ENCODE results near the gene CTIF. TPM values are rescaled to one million over a fixed set of nuclear protein-coding genes. Genes with fewer than 3 reads are reported as not detected.

Gene CTIF
- total RNA-seq, 2 donors from 2014 or later = 30.6 to 61.2 TPM

DNA sequence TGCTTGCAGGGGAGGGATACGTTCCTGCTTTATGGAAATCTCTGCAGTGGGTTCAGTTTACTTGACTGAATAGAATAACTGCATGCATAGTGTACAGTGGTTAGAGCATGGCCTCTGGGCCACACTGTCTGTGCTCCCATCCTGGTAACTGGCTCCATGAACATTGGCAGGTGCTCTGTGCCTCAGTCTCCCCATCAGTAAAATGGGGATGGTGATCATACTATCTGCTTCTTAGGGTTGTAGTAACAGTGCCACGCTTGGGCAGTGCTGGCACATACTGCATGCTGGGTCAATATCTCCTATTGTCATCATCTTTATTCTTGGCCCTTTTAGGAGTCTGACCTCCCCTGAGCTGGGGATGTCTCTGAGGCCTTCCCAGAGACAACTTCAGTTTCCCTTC is 117.3 kb downstream of the CTIF start:
- no peak overlapping the region for H3K27ac ChIP-seq
- no peak for DNase-seq (ENCODE audit: low spot score)
- TF ChIP-seq, protein P1, sequence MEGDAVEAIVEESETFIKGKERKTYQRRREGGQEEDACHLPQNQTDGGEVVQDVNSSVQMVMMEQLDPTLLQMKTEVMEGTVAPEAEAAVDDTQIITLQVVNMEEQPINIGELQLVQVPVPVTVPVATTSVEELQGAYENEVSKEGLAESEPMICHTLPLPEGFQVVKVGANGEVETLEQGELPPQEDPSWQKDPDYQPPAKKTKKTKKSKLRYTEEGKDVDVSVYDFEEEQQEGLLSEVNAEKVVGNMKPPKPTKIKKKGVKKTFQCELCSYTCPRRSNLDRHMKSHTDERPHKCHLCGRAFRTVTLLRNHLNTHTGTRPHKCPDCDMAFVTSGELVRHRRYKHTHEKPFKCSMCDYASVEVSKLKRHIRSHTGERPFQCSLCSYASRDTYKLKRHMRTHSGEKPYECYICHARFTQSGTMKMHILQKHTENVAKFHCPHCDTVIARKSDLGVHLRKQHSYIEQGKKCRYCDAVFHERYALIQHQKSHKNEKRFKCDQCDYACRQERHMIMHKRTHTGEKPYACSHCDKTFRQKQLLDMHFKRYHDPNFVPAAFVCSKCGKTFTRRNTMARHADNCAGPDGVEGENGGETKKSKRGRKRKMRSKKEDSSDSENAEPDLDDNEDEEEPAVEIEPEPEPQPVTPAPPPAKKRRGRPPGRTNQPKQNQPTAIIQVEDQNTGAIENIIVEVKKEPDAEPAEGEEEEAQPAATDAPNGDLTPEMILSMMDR (IDR thresholded peaks at IDR 0.05) = no peak

DNA sequence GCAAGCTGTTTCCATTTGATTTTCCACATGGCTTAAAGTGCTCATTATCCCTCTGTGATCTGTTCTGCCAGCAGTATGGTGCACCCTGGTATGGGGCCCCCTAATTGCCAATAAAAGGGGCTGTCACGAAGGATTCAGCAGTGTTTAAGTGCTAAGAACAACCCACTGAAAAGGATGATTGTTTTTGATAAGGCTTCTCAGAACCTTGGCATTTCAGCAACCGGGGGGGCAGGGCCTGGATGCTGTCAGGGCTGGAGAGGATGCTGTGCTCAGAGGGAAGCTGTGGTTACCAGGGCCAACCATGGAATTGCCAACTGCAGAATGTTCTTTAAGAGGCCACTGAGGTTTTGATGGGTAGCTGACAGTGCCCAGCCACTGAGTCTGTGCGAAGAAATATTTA is 117.8 kb downstream of the CTIF start:
- Histone ChIP-seq H3K9me3 (no peaks in the 10 kb centered on the region), H3K27me3 (no peaks in the 10 kb centered on the region), H3K36me3 (no peaks in the 10 kb centered on the region), H3K27ac (no peak overlapping the region), H3K4me1 (peaks cover 0 to 17% of the 10 kb centered on the region in 2 donors), H3K4me3 (no peak overlapping the region)
- TF ChIP-seq, protein P1 (IDR thresholded peaks at IDR 0.05) = no peak
- no peak for DNase-seq (ENCODE audit: low spot score)

More for the DNA sequence above, 117.3 kb downstream of the CTIF start:
- H3K36me3 ChIP-seq = no peaks in the 10 kb centered on the region
- H3K27me3 ChIP-seq = no peaks in the 10 kb centered on the region
- no peaks in the 10 kb centered on the region for H3K9me3 ChIP-seq
- peaks cover 0 to 13% of the 10 kb centered on the region in 2 donors for H3K4me1 ChIP-seq
- no peak overlapping the region for H3K4me3 ChIP-seq

DNA sequence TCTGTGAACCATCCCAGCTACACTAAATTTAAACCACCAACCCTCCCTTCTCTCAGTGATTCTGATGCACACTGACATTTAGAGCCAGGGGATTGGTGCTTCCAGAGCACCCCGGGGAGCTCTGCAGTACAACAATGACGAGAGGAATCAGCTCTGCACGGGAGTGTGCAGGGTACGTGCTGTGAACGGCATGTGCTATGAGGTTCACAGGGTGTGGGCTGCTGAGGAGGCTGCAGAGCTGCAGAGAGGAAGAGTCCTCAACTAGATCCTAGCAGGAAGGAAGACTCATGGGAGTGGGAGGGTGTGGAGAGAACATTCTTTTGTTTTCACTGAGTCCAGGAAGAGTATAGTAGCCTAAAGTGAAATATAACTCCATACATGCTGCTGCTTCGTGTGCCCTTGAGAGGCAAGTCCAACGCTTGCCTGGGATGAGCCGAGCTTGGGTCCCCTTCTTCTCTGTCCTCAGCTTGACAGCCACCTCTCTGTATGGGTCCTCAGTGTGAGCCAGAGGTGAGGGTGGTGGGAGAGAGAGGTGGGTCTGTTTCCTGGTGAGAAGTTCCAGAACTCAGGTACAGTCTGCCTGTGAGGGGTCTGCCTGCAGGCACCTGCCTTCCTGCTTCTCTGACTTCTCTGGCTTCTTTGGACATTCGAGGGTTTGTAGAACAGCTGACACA is 118.8 kb downstream of the CTIF start:
- no peak overlapping the region for H3K4me3 ChIP-seq

DNA sequence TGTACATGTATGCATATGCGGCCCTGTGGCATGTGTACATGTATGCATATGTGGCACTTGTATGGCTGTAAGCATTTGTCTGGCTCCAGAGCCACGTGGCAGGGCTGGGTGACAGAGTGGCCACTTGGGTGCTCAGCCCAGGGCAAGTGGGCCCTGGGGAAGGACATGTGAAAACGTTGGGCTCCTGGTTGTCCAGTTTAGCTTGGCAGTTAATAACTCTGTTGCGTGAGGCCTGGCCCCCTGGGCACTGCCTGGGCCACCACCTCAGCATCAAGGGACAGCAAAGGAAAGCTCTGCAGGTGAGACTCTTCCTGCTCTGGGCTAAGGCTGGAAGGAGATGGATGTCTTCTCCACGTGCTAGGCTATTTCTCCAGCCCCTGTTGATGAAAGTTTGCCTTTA is 119.9 kb downstream of the CTIF start:
- H3K36me3 ChIP-seq = no peaks in the 10 kb centered on the region
- H3K4me3 ChIP-seq = no peak overlapping the region
- H3K9me3 ChIP-seq = no peaks in the 10 kb centered on the region
- DNase-seq (ENCODE audit: low spot score) = no peak
- TF ChIP-seq, protein P1 (IDR thresholded peaks at IDR 0.05) = no peak
- H3K4me1 ChIP-seq = peaks cover 0 to 27% of the 10 kb centered on the region in 2 donors
- no peaks in the 10 kb centered on the region for H3K27me3 ChIP-seq
- no peak overlapping the region for H3K27ac ChIP-seq

More for the DNA sequence above, 118.8 kb downstream of the CTIF start:
- H3K4me1 ChIP-seq = peaks cover 0 to 26% of the 10 kb centered on the region in 2 donors
- H3K9me3 ChIP-seq = no peaks in the 10 kb centered on the region
- H3K27ac ChIP-seq = no peak overlapping the region
- H3K27me3 ChIP-seq = no peaks in the 10 kb centered on the region
- no peaks in the 10 kb centered on the region for H3K36me3 ChIP-seq
- TF ChIP-seq, protein P1 (IDR thresholded peaks at IDR 0.05) = no peak
- no peak for DNase-seq (ENCODE audit: low spot score)

DNA sequence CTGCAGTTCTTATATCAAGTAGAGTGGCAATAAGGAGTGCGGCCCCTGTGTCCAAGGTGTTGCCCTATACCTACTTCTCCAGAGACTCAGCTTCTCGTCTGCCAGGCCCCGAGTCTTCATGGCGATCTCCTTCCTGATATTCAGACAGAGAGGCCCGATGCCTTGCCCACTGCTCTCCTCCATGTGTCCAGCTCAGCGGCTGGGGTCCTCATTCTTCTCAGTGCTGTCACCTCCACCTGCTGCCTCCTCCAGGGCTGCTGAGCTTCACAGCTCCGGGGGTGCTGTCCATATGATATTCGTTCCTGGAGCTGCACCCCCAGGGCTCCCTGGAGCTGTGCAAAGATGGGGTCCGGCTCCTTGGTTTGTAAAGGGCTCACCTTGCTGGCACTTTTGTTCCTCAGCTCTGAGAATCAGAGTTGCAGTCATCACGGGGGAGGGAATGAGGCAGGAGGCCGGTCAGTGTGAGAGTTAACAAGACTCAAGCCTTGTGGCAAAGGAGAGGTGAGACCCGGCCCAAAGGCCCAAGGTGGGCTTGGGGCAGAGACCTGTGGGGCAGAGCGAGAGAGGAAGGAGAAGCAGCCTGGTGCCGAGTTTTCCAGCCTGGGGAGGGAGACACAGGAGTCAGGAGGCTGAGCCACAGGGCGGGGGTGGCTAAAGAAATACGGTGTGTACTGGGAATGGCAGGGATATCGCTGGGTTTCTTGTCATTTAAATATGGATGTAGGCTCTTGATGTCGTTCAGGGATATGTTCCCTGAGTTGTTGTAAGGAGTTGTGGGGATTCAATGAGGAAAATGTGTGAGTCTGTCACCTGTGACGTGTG is 120.6 kb downstream of the CTIF start:
- TF ChIP-seq, protein P1 (IDR thresholded peaks at IDR 0.05) = no peak
- Histone ChIP-seq H3K4me1 (peaks cover 0 to 34% of the 10 kb centered on the region in 2 donors), H3K27ac (no peak overlapping the region), H3K36me3 (no peaks in the 10 kb centered on the region), H3K27me3 (no peaks in the 10 kb centered on the region), H3K9me3 (no peaks in the 10 kb centered on the region), H3K4me3 (no peak overlapping the region)
- no peak for DNase-seq (ENCODE audit: low spot score)

All from right atrium auricular region (tissue), 2 donors.